Spleen (tissue), 7 donors: ENCODE results near the gene FOXP1.

Experiments used
- POLR2A ChIP-seq, 3 donors: fragments of 450-650 bp; IDR thresholded peaks; one replicate each; pipeline ENCODE4 v1.5.1; 2017; ENCODE audit warnings: antibody characterized with exemption in 3 of 3, mild to moderate bottlenecking in 1 of 3
- TF ChIP-seq, protein P1 (sequence below), 11 experiments: fragments of 200-600 bp in 7 of 11; fragments of 450-650 bp in 4 of 11; sonication (generic) in 4 of 11; IDR thresholded peaks in 8 of 11; conservative IDR thresholded peaks in 3 of 11; 1 replicate in 7 of 11; 2 replicates in 4 of 11; pipeline versions ENCODE4 v1.4.0 to v1.8.0; 2016 to 2021; ENCODE audit warnings: antibody characterized with exemption in 11 of 11, inconsistent platforms in 4 of 11, mild to moderate bottlenecking in 1 of 11
- donor health status: DM: no; HTN: no; CAD: no; lungs with moderate emphysema.
- donor health status: DM: no; HTN: no; CAD: no.
- donor health status: DM: no; HTN: no; CAD: no.

DNA sequence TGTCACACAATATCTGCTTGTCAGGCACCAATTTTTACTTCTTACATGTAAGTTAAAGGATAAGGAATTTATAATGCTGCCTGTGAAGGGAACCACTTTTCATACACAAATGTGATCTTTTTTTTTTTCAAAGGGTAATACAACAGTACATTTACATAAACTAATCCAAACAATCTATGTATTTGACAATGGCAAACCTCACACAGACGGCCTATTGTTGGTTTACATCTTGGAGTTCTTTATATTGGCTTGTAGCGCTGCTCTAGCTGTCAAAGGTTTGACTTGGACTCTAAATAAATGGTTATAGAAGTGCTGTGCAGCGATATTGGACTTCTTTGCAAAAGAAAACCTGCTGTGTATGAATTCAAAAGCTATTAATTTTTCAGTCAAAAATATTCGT is 598.0 kb downstream of the FOXP1 start:
- TF ChIP-seq, protein P1, sequence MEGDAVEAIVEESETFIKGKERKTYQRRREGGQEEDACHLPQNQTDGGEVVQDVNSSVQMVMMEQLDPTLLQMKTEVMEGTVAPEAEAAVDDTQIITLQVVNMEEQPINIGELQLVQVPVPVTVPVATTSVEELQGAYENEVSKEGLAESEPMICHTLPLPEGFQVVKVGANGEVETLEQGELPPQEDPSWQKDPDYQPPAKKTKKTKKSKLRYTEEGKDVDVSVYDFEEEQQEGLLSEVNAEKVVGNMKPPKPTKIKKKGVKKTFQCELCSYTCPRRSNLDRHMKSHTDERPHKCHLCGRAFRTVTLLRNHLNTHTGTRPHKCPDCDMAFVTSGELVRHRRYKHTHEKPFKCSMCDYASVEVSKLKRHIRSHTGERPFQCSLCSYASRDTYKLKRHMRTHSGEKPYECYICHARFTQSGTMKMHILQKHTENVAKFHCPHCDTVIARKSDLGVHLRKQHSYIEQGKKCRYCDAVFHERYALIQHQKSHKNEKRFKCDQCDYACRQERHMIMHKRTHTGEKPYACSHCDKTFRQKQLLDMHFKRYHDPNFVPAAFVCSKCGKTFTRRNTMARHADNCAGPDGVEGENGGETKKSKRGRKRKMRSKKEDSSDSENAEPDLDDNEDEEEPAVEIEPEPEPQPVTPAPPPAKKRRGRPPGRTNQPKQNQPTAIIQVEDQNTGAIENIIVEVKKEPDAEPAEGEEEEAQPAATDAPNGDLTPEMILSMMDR (IDR thresholded peaks at IDR 0.05 in 8 of 11, conservative IDR thresholded peaks at IDR 0.05 in 3 of 11): no peak
- no peak for TF ChIP-seq POLR2A (IDR thresholded peaks at IDR 0.05)
